ENCODE data around the gene CDH4. TPM values are rescaled to one million over a fixed set of nuclear protein-coding genes. Genes with fewer than 3 reads are reported as not detected.
"Not testable (repeated sequence)": the region's sequence is repeated elsewhere in the genome, so short reads cannot be mapped to it uniquely, and the experiment has no call there.

Gene CDH4
- total and polyA plus RNA-seq, 2 donors (not counting 3 experiments of a cell fraction or from before 2014, with no cell fraction given) = 0.17 to 0.51 TPM

- BruUV-seq (replicated peaks); H3K4me2 ChIP-seq (ENCODE audit: insufficient read depth, low read length); H3K27me3 ChIP-seq (ENCODE audit: control insufficient read depth in 2 of 2, insufficient read depth in 2 of 2, low read length in 2 of 2); H3K4me1 ChIP-seq (ENCODE audit: control insufficient read depth, extremely low read depth, insufficient read depth, low read length); H2AFZ ChIP-seq (ENCODE audit: low read depth, low read length); CTCF ChIA-PET; H3K79me2 ChIP-seq (ENCODE audit: control insufficient read depth, insufficient read depth, low read length); intact Hi-C loops (cut with micrococcal nuclease); H3K9ac ChIP-seq (replicated peaks; ENCODE audit: extremely low read depth, insufficient read depth, low read length); H3K4me3 ChIP-seq (replicated peaks in 1 of 3; ENCODE audit: insufficient read depth in 1 of 3, low read depth in 1 of 3, low read length in 3 of 3); DNase-seq (ENCODE audit: low read depth, low spot score); H3K27ac ChIP-seq (ENCODE audit: insufficient read depth, low read depth, low read length); H3K9me1 ChIP-seq (replicated peaks; ENCODE audit: control insufficient read depth, extremely low read depth, insufficient read depth, low read length); FAIRE-seq; H4K20me1 ChIP-seq (replicated peaks; ENCODE audit: control insufficient read depth, extremely low read depth, insufficient read depth, low read length); dilution Hi-C loops (cut with MboI; ENCODE audit: extremely low pct_ligation_motif_present, low sequenced_read_pairs); H3K9me3 ChIP-seq (replicated peaks; ENCODE audit: control insufficient read depth, insufficient read depth, low read length); H3K36me3 ChIP-seq (ENCODE audit: control insufficient read depth in 2 of 2, extremely low read depth in 1 of 2, insufficient read depth in 2 of 2, low read length in 2 of 2); POLR2A ChIA-PET: not testable (repeated sequence)
Measured at GRCh38 chr20:61948056-61948455, 696.0 kb downstream of the CDH4 start.

- ChIA-PET CTCF (no interaction called here), POLR2A (no interaction called here)
- H3K27ac ChIP-seq (ENCODE audit: insufficient read depth, low read depth, low read length) = no peak overlapping the region
- no peaks in the 10 kb centered on the region for H3K36me3 ChIP-seq (ENCODE audit: control insufficient read depth in 2 of 2, extremely low read depth in 1 of 2, insufficient read depth in 2 of 2, low read length in 2 of 2)
- H3K9me3 ChIP-seq (replicated peaks; ENCODE audit: control insufficient read depth, insufficient read depth, low read length) = no peaks in the 10 kb centered on the region
- FAIRE-seq (no peak), DNase-seq (ENCODE audit: low read depth, low spot score) (no peak)
- no peak overlapping the region for H3K9ac ChIP-seq (replicated peaks; ENCODE audit: extremely low read depth, insufficient read depth, low read length)
- no peak overlapping the region for H2AFZ ChIP-seq (ENCODE audit: low read depth, low read length)
- BruUV-seq (replicated peaks) = no TSS peak
- dilution Hi-C loops (cut with MboI; ENCODE audit: extremely low pct_ligation_motif_present, low sequenced_read_pairs) = no loop called here
- no peak overlapping the region for H3K4me3 ChIP-seq (replicated peaks in 1 of 3; ENCODE audit: insufficient read depth in 1 of 3, low read depth in 1 of 3, low read length in 3 of 3)
- H3K27me3 ChIP-seq (ENCODE audit: control insufficient read depth in 2 of 2, insufficient read depth in 2 of 2, low read length in 2 of 2) = no peaks in the 10 kb centered on the region
- no peaks in the 10 kb centered on the region for H3K79me2 ChIP-seq (ENCODE audit: control insufficient read depth, insufficient read depth, low read length)
- no peaks in the 10 kb centered on the region for H3K4me1 ChIP-seq (ENCODE audit: control insufficient read depth, extremely low read depth, insufficient read depth, low read length)
- H3K9me1 ChIP-seq (replicated peaks; ENCODE audit: control insufficient read depth, extremely low read depth, insufficient read depth, low read length) = no peaks in the 10 kb centered on the region
- no peak for TF ChIP-seq POLR2AphosphoS5 (IDR thresholded peaks at IDR 0.05; ENCODE audit: insufficient read depth, low read depth, low read length)
- TF ChIP-seq MYC (IDR thresholded peaks at IDR 0.05; ENCODE audit: low read depth, low read length) = no peak
- TF ChIP-seq JUN (IDR thresholded peaks at IDR 0.05; ENCODE audit: borderline replicate concordance, insufficient read depth, insufficient read length, low read depth) = no peak
- TF ChIP-seq GATA2 (IDR thresholded peaks at IDR 0.05; ENCODE audit: insufficient read depth, insufficient read length, low read depth, low read length) = no peak
- no peak for TF ChIP-seq EZH2 (IDR thresholded peaks at IDR 0.05; ENCODE audit: borderline replicate concordance, low read depth, low read length, severe bottlenecking)
- TF ChIP-seq FOS (IDR thresholded peaks at IDR 0.05; ENCODE audit: borderline replicate concordance, insufficient read depth, low read length) = no peak
- TF ChIP-seq CTCF (IDR thresholded peaks at IDR 0.05; ENCODE audit: extremely low read depth in 1 of 2, insufficient read depth in 1 of 2, low read depth in 1 of 2, low read length in 2 of 2) = no peak
- TF ChIP-seq MAX (IDR thresholded peaks at IDR 0.05; ENCODE audit: insufficient read depth, insufficient read length) = no peak
- TF ChIP-seq POLR2A (IDR thresholded peaks at IDR 0.05; ENCODE audit: low read depth, low read length) = no peak
- H4K20me1 ChIP-seq (replicated peaks; ENCODE audit: control insufficient read depth, extremely low read depth, insufficient read depth, low read length) = no peaks in the 10 kb centered on the region
- intact Hi-C loops (cut with micrococcal nuclease) = no loop called here
- H3K4me2 ChIP-seq (ENCODE audit: insufficient read depth, low read length) = no peak overlapping the region
Measured at GRCh38 chr20:61948586-61949362, 696.7 kb downstream of the CDH4 start.

Data from endothelial cell of umbilical vein (primary cell).